ENCODE measurements around the gene MMP2. TPM values are rescaled to one million over a fixed set of nuclear protein-coding genes. Genes with fewer than 3 reads are reported as not detected.

The MMP2 gene
- total and polyA plus RNA-seq, 2 experiments from 2014 or later: 128 to 196 TPM

DNA sequence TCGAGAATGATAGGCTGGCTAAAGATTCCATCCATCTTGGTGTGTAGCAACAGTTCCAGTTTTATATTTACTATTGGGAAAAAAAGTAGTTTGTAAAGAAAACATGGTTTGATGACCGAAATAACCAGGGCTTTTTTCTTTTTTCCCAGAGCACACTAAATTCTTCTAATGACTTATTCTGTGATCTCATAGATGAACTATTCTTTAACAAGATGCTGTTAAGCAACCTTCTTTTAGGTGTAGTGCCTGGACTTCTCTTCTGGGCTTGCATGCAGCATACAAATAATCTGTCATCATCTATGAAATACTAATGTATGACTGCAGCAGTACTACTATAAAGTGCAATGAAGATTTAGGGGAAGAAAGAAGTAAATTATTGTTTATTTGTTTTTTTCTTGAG, 76.4 kb downstream of the MMP2 start:
- no peak overlapping the region for H3K27ac ChIP-seq
- H3K4me2 ChIP-seq: no peak overlapping the region
- H3K4me1 ChIP-seq (ENCODE audit: insufficient read depth): no peaks in the 10 kb centered on the region
- H3K27me3 ChIP-seq: no peaks in the 10 kb centered on the region
- H2AFZ ChIP-seq: no peak overlapping the region
- no peak for DNase-seq (ENCODE audit: low spot score)
- no peaks in the 10 kb centered on the region for H3K79me2 ChIP-seq
- H4K20me1 ChIP-seq (ENCODE audit: insufficient read depth, poor library complexity, severe bottlenecking): no peaks in the 10 kb centered on the region
- 85% methylated on average over 2 of the region's 2 CpGs for WGBS (ENCODE audit: low lambda C conversion rate, missing lambda C conversion rate)
- TF ChIP-seq EZH2phosphoT487 (IDR thresholded peaks at IDR 0.05; ENCODE audit: low read depth, severe bottlenecking, unreplicated experiment): no peak
- H3K9me3 ChIP-seq (ENCODE audit: low read depth): no peaks in the 10 kb centered on the region
- no peak overlapping the region for H3K4me3 ChIP-seq
- no peaks in the 10 kb centered on the region for H3K36me3 ChIP-seq (replicated peaks; ENCODE audit: insufficient read depth, low read depth)
- H3K9me2 ChIP-seq (replicated peaks; ENCODE audit: insufficient read depth): no peaks in the 10 kb centered on the region

Other genes starting within 250 kb of the MMP2 start
- gene IRX6, start 155.0 kb upstream of the MMP2 start, total RNA-seq: 0.10 TPM in 1 of 2 replicates, not detected in the other
- gene IRX6, start 155.0 kb upstream of the MMP2 start, polyA plus RNA-seq: not detected in 2 replicates
- 9.5 and 13.9 TPM in 2 replicates for gene LPCAT2, start 29.9 kb downstream of the MMP2 start, total RNA-seq
- gene LPCAT2, start 29.9 kb downstream of the MMP2 start, polyA plus RNA-seq: 6.4 and 10.6 TPM in 2 replicates
- gene CAPNS2, start 87.5 kb downstream of the MMP2 start, total RNA-seq: 0.30 TPM in 1 of 2 replicates, not detected in the other
- not detected in 2 replicates for gene CAPNS2, start 87.5 kb downstream of the MMP2 start, polyA plus RNA-seq
- 0.20 and 1.1 TPM in 2 replicates for gene SLC6A2, start 176.8 kb downstream of the MMP2 start, total RNA-seq
- gene SLC6A2, start 176.8 kb downstream of the MMP2 start, polyA plus RNA-seq: 0.28 TPM in 1 of 2 replicates, not detected in the other